Neural cell (in vitro differentiated cells): ENCODE results near the gene ACSS1.

Experiments used
- CTCF ChIP-seq: fragments of 450-650 bp; IDR thresholded peaks from 2 replicates; pipeline ENCODE4 v1.5.1; 2014; ENCODE audit warnings: antibody characterized with exemption, mild to moderate bottlenecking, moderate library complexity; ENCODE audit not compliant: poor library complexity, severe bottlenecking
- EP300 ChIP-seq: fragments of 450-650 bp; conservative IDR thresholded peaks from 2 replicates; pipeline ENCODE4 v1.6.1; 2014; ENCODE audit warnings: antibody characterized with exemption, mild to moderate bottlenecking, moderate library complexity; ENCODE audit not compliant: poor library complexity, severe bottlenecking
- EZH2 ChIP-seq: fragments of 200-600, 300-800 bp; shearing (Covaris generic), sonication (generic); IDR thresholded peaks from 2 replicates; pipeline ENCODE4 v1.6.1; 2014; ENCODE audit warnings: antibody characterized with exemption, low read length, borderline replicate concordance, mild to moderate bottlenecking; ENCODE audit not compliant: insufficient read depth, poor library complexity, severe bottlenecking
- MXI1 ChIP-seq: fragments of 450-650 bp; conservative IDR thresholded peaks from 2 replicates; pipeline ENCODE4 v1.6.1; 2014; ENCODE audit warnings: antibody characterized with exemption, mild to moderate bottlenecking; ENCODE audit not compliant: poor library complexity, severe bottlenecking
- POLR2AphosphoS5 ChIP-seq: IDR thresholded peaks from 2 replicates; pipeline ENCODE4 v1.6.1; 2012
- REST ChIP-seq: IDR thresholded peaks from 2 replicates; pipeline ENCODE4 v1.6.1; 2012; ENCODE audit warnings: borderline replicate concordance
- SMC3 ChIP-seq: fragments of 450-650 bp; conservative IDR thresholded peaks from 2 replicates; pipeline ENCODE4 v1.6.1; 2014; ENCODE audit warnings: antibody characterized with exemption, mild to moderate bottlenecking, moderate library complexity; ENCODE audit not compliant: poor library complexity
- TAF1 ChIP-seq: IDR thresholded peaks from 2 replicates; pipeline ENCODE4 v1.6.1; 2012; ENCODE audit warnings: low read depth

GRCh38 chr20:24994470-24995368, 63.2 kb downstream of the ACSS1 start:
- peak; percentile 98 for TF ChIP-seq CTCF
- no peak for TF ChIP-seq TAF1
- TF ChIP-seq SMC3: peak; percentile 95
- TF ChIP-seq REST: no peak
- TF ChIP-seq EZH2: no peak
- TF ChIP-seq EP300: peak; percentile 29
- peak; percentile 43 for TF ChIP-seq MXI1
- no peak for TF ChIP-seq POLR2AphosphoS5
